Trophoblast cell (in vitro differentiated cells and primary cell): ENCODE data around the gene PACS2.

Experiments used
- DNase-seq, 2 donors: peaks; one replicate each; pipeline ENCODE4 v3.0.0-alpha.2; 2016
- H2AFZ ChIP-seq: 2 replicates; pipeline ENCODE4 v1.6.1; 2013; ENCODE audit warnings: low read length, moderate library complexity, mild to moderate bottlenecking; ENCODE audit not compliant: insufficient read depth, poor library complexity
- H2AK5ac ChIP-seq: 2 replicates; pipeline ENCODE4 v1.6.1; 2013; ENCODE audit warnings: mild to moderate bottlenecking, low read length
- H2BK120ac ChIP-seq: 2 replicates; pipeline ENCODE4 v1.6.1; 2013; ENCODE audit warnings: low read length, mild to moderate bottlenecking, moderate library complexity; ENCODE audit not compliant: insufficient read depth, poor library complexity
- H2BK12ac ChIP-seq: 2 replicates; pipeline ENCODE4 v1.6.1; 2013; ENCODE audit warnings: mild to moderate bottlenecking, low read length, moderate library complexity
- H2BK5ac ChIP-seq: 2 replicates; pipeline ENCODE4 v1.6.1; 2013; ENCODE audit warnings: low read length, low read depth, moderate library complexity, mild to moderate bottlenecking; ENCODE audit not compliant: poor library complexity
- H3K14ac ChIP-seq: 2 replicates; pipeline ENCODE4 v1.6.1; 2013; ENCODE audit warnings: mild to moderate bottlenecking, low read length
- H3K18ac ChIP-seq: 2 replicates; pipeline ENCODE4 v1.6.1; 2013; ENCODE audit warnings: mild to moderate bottlenecking, low read length
- H3K23ac ChIP-seq: 2 replicates; pipeline ENCODE4 v1.6.1; 2013; ENCODE audit warnings: low read length
- H3K27ac ChIP-seq: 2 replicates; pipeline ENCODE4 v1.5.1; 2013; ENCODE audit warnings: low read depth, mild to moderate bottlenecking, inconsistent platforms, low read length, moderate library complexity
- H3K27me3 ChIP-seq: 2 replicates; pipeline ENCODE4 v1.6.1; 2013; ENCODE audit warnings: inconsistent platforms, mild to moderate bottlenecking, low read length, moderate library complexity; ENCODE audit not compliant: insufficient read depth
- H3K36me3 ChIP-seq, 2 experiments: 1 replicate in 1 of 2; 2 replicates in 1 of 2; pipeline ENCODE4 v1.6.1; 2013; ENCODE audit warnings: low read length in 2 of 2, mild to moderate bottlenecking in 2 of 2, moderate library complexity in 1 of 2; ENCODE audit not compliant: insufficient read depth in 2 of 2, control insufficient read depth in 1 of 2
- H3K4ac ChIP-seq: 2 replicates; pipeline ENCODE4 v1.6.1; 2013; ENCODE audit warnings: low read depth, mild to moderate bottlenecking, low read length, moderate library complexity
- H3K4me1 ChIP-seq, 2 experiments: 1 replicate in 1 of 2; 2 replicates in 1 of 2; pipeline ENCODE4 v1.6.1; 2013; ENCODE audit warnings: low read length in 2 of 2, mild to moderate bottlenecking in 2 of 2, moderate library complexity in 1 of 2; ENCODE audit not compliant: insufficient read depth in 2 of 2, control insufficient read depth in 1 of 2
- H3K4me2 ChIP-seq: 2 replicates; pipeline ENCODE4 v1.6.1; 2013; ENCODE audit warnings: inconsistent platforms, mild to moderate bottlenecking, low read length, moderate library complexity
- H3K4me3 ChIP-seq: 2 replicates; pipeline ENCODE4 v1.5.1; 2013; ENCODE audit warnings: mild to moderate bottlenecking, low read depth, low read length, inconsistent platforms
- H3K79me1 ChIP-seq: one replicate; pipeline ENCODE4 v1.6.1; 2013; ENCODE audit warnings: low read length
- H3K79me2 ChIP-seq: 2 replicates; pipeline ENCODE4 v1.6.1; 2013; ENCODE audit warnings: low read length, mild to moderate bottlenecking; ENCODE audit not compliant: control insufficient read depth, insufficient read depth, poor library complexity
- H3K9ac ChIP-seq: 2 replicates; pipeline ENCODE4 v1.6.1; 2013; ENCODE audit warnings: mild to moderate bottlenecking, low read length
- H3K9me3 ChIP-seq: 2 replicates; pipeline ENCODE4 v1.6.1; 2013; ENCODE audit warnings: low read depth, mild to moderate bottlenecking, control low read depth, inconsistent platforms, low read length; ENCODE audit not compliant: insufficient read depth
- H4K12ac ChIP-seq: 2 replicates; pipeline ENCODE4 v1.6.1; 2013; ENCODE audit warnings: low read depth, mild to moderate bottlenecking, low read length, moderate library complexity
- H4K8ac ChIP-seq: 2 replicates; pipeline ENCODE4 v1.6.1; 2013; ENCODE audit warnings: low read depth, mild to moderate bottlenecking, low read length, moderate library complexity
- H4K91ac ChIP-seq: one replicate; pipeline ENCODE4 v1.6.1; 2013; ENCODE audit warnings: low read depth, mild to moderate bottlenecking, low read length, moderate library complexity
- WGBS: extraction: QIAGEN DNeasy Blood & Tissue Kit; methylation state at CpG from one replicate; pipeline ENCODE4 v1.1.7; 2013; ENCODE audit warnings: missing lambda C conversion rate; ENCODE audit not compliant: insufficient read length, insufficient coverage; ENCODE audit errors: extremely low coverage; 5-methylcytosine and 5-hydroxymethylcytosine counted together

PACS2 gene

DNA sequence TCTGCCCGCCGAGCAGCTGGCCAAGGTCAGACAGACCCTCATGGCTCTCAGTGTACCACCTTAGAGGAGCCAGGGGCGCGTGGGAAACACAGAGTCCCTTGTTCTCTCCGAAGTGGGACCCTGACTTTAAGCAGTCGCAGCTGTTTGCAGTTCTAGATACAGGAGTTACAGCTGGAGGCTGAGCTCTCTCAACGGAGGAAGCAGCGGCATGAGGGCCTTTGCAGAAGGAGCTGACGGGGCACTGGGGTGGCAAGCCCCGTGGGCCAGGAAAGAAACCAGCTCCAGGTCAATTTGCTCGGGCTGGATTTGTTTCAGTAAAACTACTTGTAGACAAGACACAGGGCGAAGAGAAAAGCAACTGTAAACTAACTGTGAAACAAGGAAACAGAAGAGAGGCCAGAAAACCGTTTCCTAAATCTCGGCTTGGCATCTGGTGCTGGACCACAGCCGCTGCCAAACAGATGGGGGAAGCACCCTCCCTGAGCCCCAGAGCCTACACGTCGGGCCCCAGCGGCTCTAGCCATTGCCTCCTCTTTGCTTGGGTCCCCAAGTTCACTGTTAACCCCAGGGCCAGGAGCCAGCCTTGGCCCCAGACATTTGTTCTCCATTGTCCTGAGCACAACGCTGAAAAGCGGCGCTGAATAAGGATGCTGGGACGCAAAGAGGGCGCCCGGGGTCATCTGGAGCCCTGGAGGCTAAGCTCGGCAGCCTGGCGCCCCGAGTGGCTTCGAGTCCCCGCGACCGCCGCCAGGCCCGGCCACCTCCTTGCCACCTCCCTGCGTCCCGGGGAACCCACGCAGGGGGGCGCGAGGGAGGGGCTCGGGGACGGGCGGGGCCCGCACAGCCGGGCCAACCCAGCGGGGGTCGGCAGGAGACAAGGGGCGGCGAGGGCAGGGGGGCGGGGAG, 914 bp upstream of the PACS2 start:
- Histone ChIP-seq H3K14ac (peak overlapping the region; percentile 77), H4K91ac (peak overlapping the region; percentile 93), H3K4me2 (peak overlapping the region; percentile 91), H3K4me3 (peak overlapping the region; percentile 77), H3K27me3 (no peaks in the 10 kb centered on the region), H4K8ac (peak overlapping the region; percentile 99), H4K12ac (peak overlapping the region; percentile 88), H3K23ac (no peak overlapping the region), H2BK120ac (no peak overlapping the region), H2AFZ (peak overlapping the region; percentile 65), H2BK5ac (peak overlapping the region; percentile 50), H3K79me1 (peaks cover 7% of the 10 kb centered on the region), H3K9me3 (peaks cover 3% of the 10 kb centered on the region), H3K36me3 (peaks cover 0 to 2% of the 10 kb centered on the region in 2 experiments), H2BK12ac (no peak overlapping the region), H3K4ac (peak overlapping the region; percentile 83), H3K9ac (peak overlapping the region; percentile 82), H3K18ac (peak overlapping the region; percentile 56), H2AK5ac (peak overlapping the region; percentile 55), H3K4me1 (peaks cover 18 to 20% of the 10 kb centered on the region in 2 experiments), H3K79me2 (peaks cover 8% of the 10 kb centered on the region), H3K27ac (peak overlapping the region; percentile 14)
- peak in 1 of 2 donors; percentile 29 for DNase-seq
- WGBS: no CpG with 5 or more reads among the region's 48 CpGs

DNA sequence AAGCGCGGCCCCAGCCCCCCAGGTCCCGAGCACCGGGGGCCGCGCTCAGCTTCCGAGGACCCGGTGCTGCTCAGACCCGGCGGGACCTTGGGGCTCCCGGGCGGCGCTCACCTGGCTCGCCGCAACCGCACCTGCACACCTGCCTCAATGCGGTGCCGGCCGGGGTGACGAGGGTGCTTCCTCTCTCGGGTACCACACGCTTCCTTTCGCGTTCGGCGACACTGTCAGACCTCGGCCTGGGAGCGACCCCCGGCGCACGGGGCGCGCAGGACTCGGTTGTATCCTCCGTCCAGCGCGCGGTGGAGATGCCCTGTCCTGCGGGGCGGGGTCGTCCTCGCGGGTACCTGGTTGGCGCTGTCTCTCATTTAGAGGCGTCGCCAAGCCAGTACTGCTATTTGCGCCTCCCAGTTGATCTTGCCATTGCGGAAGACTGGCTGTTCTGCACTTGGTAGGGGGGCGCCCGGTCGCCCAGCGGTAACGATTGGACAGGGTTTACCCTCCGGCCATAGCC, 718 bp downstream of the PACS2 start:
- Histone ChIP-seq H4K12ac (peak overlapping the region; percentile 64), H3K4me2 (peak overlapping the region; percentile 79), H2AFZ (peak overlapping the region; percentile 77), H3K14ac (no peak overlapping the region), H3K79me1 (peaks cover 7% of the 10 kb centered on the region), H2BK120ac (no peak overlapping the region), H3K27ac (no peak overlapping the region), H3K79me2 (peaks cover 8% of the 10 kb centered on the region), H3K4ac (peak overlapping the region; percentile 61), H3K9me3 (peaks cover 1% of the 10 kb centered on the region), H2BK12ac (no peak overlapping the region), H3K27me3 (no peaks in the 10 kb centered on the region), H3K9ac (peak overlapping the region; percentile 8), H2BK5ac (no peak overlapping the region), H3K4me1 (peaks cover 18 to 20% of the 10 kb centered on the region in 2 experiments), H4K8ac (peak overlapping the region; percentile 65), H4K91ac (no peak overlapping the region), H2AK5ac (no peak overlapping the region), H3K4me3 (peak overlapping the region; percentile 82), H3K36me3 (no peaks in the 10 kb centered on the region), H3K18ac (peak overlapping the region; percentile 79), H3K23ac (no peak overlapping the region)
- no CpG with 5 or more reads among the region's 54 CpGs for WGBS
- peak in 1 of 2 donors; percentile 51 for DNase-seq

DNA sequence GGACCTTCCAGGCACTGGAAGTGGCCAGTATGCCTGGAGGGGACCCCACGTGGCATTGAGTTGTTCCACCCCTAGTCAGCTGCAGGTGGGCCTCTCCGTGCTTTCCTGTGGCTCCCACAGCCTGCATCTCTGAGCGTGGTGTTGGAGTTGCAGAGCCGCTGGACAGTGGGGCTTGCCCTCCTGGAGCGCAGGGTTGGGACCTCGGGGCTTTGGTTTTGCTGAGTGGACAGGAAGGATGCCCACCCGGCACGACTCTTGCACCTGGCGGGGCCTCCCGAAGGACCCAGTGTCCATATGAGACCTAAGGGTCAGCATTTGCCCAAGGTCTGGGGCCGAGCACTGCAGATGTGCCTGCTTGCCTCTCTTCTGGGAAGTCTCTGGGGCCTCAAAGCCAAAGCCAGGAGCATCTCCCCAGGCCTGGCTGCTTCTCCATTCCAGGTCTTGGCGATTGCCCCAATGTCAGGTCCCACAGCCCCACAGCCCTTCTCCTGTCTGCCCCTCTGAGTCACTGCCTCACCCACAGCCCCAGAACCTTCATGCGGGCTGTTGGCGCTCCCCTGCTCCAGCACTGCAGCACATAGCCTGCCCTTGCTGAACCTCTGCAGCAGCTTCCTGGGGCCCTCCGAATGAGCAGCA, 1.5 kb downstream of the PACS2 start:
- Histone ChIP-seq H3K4me3 (no peak overlapping the region), H3K9me3 (peaks cover 1% of the 10 kb centered on the region), H3K4me2 (peak overlapping the region; percentile 79), H2AFZ (no peak overlapping the region), H2BK5ac (no peak overlapping the region), H3K4me1 (peaks cover 18 to 20% of the 10 kb centered on the region in 2 experiments), H3K4ac (peak overlapping the region; percentile 44), H4K8ac (no peak overlapping the region), H2BK12ac (no peak overlapping the region), H3K36me3 (no peaks in the 10 kb centered on the region), H4K91ac (no peak overlapping the region), H2AK5ac (no peak overlapping the region), H3K79me2 (peaks cover 8% of the 10 kb centered on the region), H2BK120ac (no peak overlapping the region), H3K18ac (peak overlapping the region; percentile 8), H4K12ac (peak overlapping the region; percentile 19), H3K9ac (no peak overlapping the region), H3K23ac (no peak overlapping the region), H3K79me1 (peaks cover 7% of the 10 kb centered on the region), H3K14ac (no peak overlapping the region), H3K27ac (no peak overlapping the region), H3K27me3 (no peaks in the 10 kb centered on the region)
- DNase-seq: peak; percentile 56 to 70
- WGBS: no CpG with 5 or more reads among the region's 15 CpGs

DNA sequence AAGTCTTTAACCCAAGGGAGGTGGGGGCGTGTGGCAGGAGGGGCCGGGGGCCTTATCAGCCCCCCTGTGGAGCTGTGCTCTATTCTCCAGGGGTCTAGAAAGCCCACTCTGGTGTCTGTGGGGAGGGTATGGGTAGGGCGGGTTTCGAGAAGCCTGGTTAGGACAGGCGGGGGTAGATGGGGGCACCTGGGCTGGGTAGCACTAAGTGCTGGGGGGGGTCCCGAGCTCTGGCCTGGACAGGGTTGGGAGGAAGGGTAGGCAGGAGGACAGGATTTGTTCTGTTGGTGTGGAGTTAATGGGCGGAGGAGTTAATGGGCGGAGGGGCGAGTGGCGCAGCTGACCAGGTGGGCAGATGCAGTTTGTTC, 2.0 kb downstream of the PACS2 start:
- no peak overlapping the region for H2BK120ac ChIP-seq
- no peak overlapping the region for H4K12ac ChIP-seq
- no peak overlapping the region for H4K8ac ChIP-seq
- no peak overlapping the region for H3K4me3 ChIP-seq
- peaks cover 18 to 20% of the 10 kb centered on the region in 2 experiments for H3K4me1 ChIP-seq
- no peak overlapping the region for H3K9ac ChIP-seq
- WGBS: 100% methylated on average over 4 of the region's 10 CpGs
- H2AFZ ChIP-seq: no peak overlapping the region
- no peak overlapping the region for H2BK5ac ChIP-seq
- H3K18ac ChIP-seq: no peak overlapping the region
- no peak overlapping the region for H3K27ac ChIP-seq
- H3K36me3 ChIP-seq: no peaks in the 10 kb centered on the region
- no peak overlapping the region for H4K91ac ChIP-seq
- no peak overlapping the region for H2BK12ac ChIP-seq
- H3K9me3 ChIP-seq: peaks cover 1% of the 10 kb centered on the region
- no peaks in the 10 kb centered on the region for H3K27me3 ChIP-seq
- H3K14ac ChIP-seq: no peak overlapping the region
- H3K4ac ChIP-seq: no peak overlapping the region
- H3K79me2 ChIP-seq: peaks cover 8% of the 10 kb centered on the region
- no peak for DNase-seq
- no peak overlapping the region for H3K23ac ChIP-seq
- no peak overlapping the region for H3K4me2 ChIP-seq
- no peak overlapping the region for H2AK5ac ChIP-seq
- peaks cover 7% of the 10 kb centered on the region for H3K79me1 ChIP-seq
